ENCODE results near the gene RASSF1. TPM values are rescaled to one million over a fixed set of nuclear protein-coding genes. Genes with fewer than 3 reads are reported as not detected.

The RASSF1 gene
- total and polyA plus RNA-seq, 2 of the 4 experiments (the other 2 are of a cell fraction), result 17.4 to 53.4 TPM

DNA sequence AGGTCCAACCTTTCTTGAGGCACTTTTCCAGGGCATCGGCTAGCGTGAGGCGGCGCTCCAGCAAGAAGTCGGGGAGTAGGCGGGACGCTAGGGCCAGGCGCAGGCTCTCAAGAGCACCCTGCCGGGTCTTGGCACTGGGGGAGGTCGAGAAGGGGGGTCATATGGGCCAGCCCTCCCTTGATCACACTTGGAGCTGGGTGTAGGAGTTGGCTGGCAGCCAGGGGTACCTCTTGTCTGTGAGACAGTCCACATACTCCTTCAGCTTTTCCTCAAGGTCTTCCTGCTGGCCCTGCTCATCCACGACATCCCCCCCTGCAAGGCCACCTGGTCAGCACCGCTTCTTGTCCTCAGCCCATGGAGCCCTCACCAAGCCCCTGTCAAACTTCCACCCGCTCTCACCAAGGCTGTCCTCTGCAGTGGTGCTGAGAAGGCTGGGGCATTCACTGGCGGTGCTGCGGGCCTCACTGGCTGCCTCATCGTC, 50.4 kb downstream of the RASSF1 start:
- no peak overlapping the region for H2BK15ac ChIP-seq (ENCODE audit: low read depth, low read length)
- H2BK5ac ChIP-seq (ENCODE audit: low read depth, low read length, poor library complexity, severe bottlenecking), result no peak overlapping the region
- 100% methylated on average over 1 of the region's 16 CpGs; no CpG with 5 or more reads in 1 of the 2 experiments for WGBS, 2 experiments (ENCODE audit: extremely low coverage in 2 of 2, insufficient read length in 1 of 2)
- no peak overlapping the region for H3K23ac ChIP-seq (ENCODE audit: low read depth, low read length)
- no TSS peak for BruUV-seq (replicated peaks)
- H4K91ac ChIP-seq (ENCODE audit: insufficient read depth, low read depth, low read length), result no peak overlapping the region
- ChIA-PET POLR2A (ENCODE audit: unreplicated experiment) (no interaction called here), CTCF (no interaction called here)
- H3K9me3 ChIP-seq (ENCODE audit: control insufficient read depth, insufficient read depth, low read length), result no peaks in the 10 kb centered on the region
- H4K5ac ChIP-seq (ENCODE audit: low read depth, low read length), result no peak overlapping the region
- dilution Hi-C loops (cut with HindIII; ENCODE audit: low sequenced_read_pairs, unreplicated experiment) (no loop called here), in situ Hi-C loops (cut with MboI; ENCODE audit: low sequenced_read_pairs) (no loop called here), intact Hi-C loops (cut with micrococcal nuclease) (no loop called here)
- H3K9me1 ChIP-seq (ENCODE audit: insufficient read depth, low read length), result no peaks in the 10 kb centered on the region; the same call in 1 of the 2 replicates
- H2AFZ ChIP-seq (replicated peaks; ENCODE audit: low read length, poor library complexity), result no peak overlapping the region
- peaks cover 34% of the 10 kb centered on the region for H3K36me3 ChIP-seq (ENCODE audit: control insufficient read depth, insufficient read depth, low read length)
- peaks cover 8% of the 10 kb centered on the region for H3K4me1 ChIP-seq (ENCODE audit: control insufficient read depth, insufficient read depth, low read length)
- peaks cover 14 to 31% of the 10 kb centered on the region in 2 experiments for H3K79me1 ChIP-seq (ENCODE audit: low read depth in 1 of 2, low read length in 2 of 2)
- no peak for TF ChIP-seq NFE2L2 (IDR thresholded peaks at IDR 0.05; ENCODE audit: low read depth, low read length)
- no peak for TF ChIP-seq MXI1 (IDR thresholded peaks at IDR 0.05; ENCODE audit: borderline replicate concordance, low read depth, low read length)
- TF ChIP-seq, protein P1, sequence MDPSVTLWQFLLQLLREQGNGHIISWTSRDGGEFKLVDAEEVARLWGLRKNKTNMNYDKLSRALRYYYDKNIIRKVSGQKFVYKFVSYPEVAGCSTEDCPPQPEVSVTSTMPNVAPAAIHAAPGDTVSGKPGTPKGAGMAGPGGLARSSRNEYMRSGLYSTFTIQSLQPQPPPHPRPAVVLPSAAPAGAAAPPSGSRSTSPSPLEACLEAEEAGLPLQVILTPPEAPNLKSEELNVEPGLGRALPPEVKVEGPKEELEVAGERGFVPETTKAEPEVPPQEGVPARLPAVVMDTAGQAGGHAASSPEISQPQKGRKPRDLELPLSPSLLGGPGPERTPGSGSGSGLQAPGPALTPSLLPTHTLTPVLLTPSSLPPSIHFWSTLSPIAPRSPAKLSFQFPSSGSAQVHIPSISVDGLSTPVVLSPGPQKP (IDR thresholded peaks at IDR 0.05; ENCODE audit: borderline replicate concordance, low read depth, low read length), result no peak
- no peak for ATAC-seq (ENCODE audit: low read depth)
- DNase-seq, result no peak
- H4K8ac ChIP-seq (ENCODE audit: low read depth in 2 of 2, low read length in 2 of 2), result no peak overlapping the region
- H2AK9ac ChIP-seq (replicated peaks; ENCODE audit: low read depth, low read length, poor library complexity), result no peak overlapping the region
- no peak overlapping the region for H3K14ac ChIP-seq (replicated peaks; ENCODE audit: low read depth, low read length)
- H3K4ac ChIP-seq (ENCODE audit: low read depth, low read length), result no peak overlapping the region
- no peaks in the 10 kb centered on the region for H3K27me3 ChIP-seq (ENCODE audit: control insufficient read depth, insufficient read depth, low read length)
- no peak overlapping the region for H3K4me3 ChIP-seq (ENCODE audit: insufficient read depth, low read depth, low read length)
- H2AK5ac ChIP-seq (ENCODE audit: low read depth, low read length), result no peak overlapping the region
- H2BK120ac ChIP-seq (ENCODE audit: low read depth, low read length), result no peak overlapping the region
- no peaks in the 10 kb centered on the region; the same call in 1 of the 2 replicates for H4K20me1 ChIP-seq (ENCODE audit: insufficient read depth, low read length)
- H3K4me2 ChIP-seq (ENCODE audit: low read depth, low read length), result no peak overlapping the region
- H3K27ac ChIP-seq (ENCODE audit: insufficient read depth, low read length), result no peak overlapping the region
- H3K56ac ChIP-seq (ENCODE audit: extremely low read depth, insufficient read depth, low read length), result no peak overlapping the region
- H3K18ac ChIP-seq (ENCODE audit: low read depth, low read length), result no peak overlapping the region
- H3K9ac ChIP-seq (ENCODE audit: low read depth, low read length), result no peak overlapping the region
- H2BK20ac ChIP-seq (ENCODE audit: low read depth, low read length), result no peak overlapping the region

Measured in IMR-90 (cell line).